Measurements from ENCODE around the gene SMTN. TPM values are rescaled to one million over a fixed set of nuclear protein-coding genes. Genes with fewer than 3 reads are reported as not detected.

Gene SMTN
- total and polyA plus RNA-seq, 9 of the 15 experiments (the other 6 are each of a cell fraction or from before 2014, with no cell fraction given) = 2.5 to 41.1 (median 16.1) TPM

GRCh38 chr22:31122196-31122531 lies 41.0 kb downstream of the SMTN start (continued):
- TF ChIP-seq, protein P1, sequence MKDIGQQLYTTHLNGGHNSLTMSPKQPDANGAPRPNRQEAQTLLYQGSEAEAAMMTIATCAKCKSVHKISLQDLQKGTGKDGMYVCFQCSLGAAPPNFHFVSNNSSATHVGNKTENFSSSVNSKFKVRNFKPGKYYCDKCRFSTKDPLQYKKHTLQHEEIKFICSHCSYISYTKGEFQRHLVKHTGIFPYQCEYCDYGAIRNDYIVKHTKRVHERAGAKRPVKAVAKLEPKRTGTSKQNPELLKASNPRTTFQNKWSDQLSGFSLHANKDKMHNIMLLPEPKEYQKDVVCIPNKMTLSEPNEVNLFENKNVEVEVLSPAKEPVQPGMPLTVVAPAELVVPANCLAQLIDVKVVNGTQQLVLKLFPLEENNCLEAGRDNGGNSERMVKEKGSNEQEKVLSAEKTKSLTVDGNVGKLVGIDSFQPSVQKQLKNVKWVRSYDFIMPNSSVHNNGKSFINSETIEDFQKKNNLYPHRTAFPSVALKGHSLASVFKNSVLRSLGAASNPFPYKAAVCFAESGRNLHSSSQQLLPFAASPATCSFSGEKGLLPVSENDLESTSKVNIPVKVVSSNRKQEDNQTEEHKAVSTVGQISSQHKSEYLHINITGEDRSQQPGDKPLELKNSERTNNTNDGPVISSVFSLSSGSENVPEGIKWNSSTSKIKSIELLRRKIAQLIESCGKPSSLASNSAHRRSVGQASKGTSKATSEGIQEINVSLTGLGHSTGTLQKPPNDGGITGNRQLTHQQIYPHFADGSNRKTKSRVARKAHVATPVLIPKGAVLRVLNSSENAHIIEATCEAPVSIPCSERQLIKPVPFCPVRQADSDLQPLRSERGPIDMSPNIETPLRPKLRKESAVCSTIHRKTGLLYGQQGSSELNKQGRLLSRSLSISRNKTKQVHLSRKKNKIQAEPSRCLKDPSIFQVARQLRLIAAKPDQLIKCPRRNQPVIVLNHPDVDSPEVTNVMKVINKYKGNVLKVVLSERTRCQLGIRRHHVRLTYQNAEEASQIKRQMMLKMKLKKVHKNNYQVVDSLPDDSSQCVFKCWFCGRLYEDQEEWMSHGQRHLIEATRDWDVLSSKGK (CRISPR knock-in tag; IDR thresholded peaks at IDR 0.05) = no peak
- TF ChIP-seq CTBP1 (IDR thresholded peaks at IDR 0.05; ENCODE audit: borderline replicate concordance) = no peak

GRCh38 chr22:31122532-31123291 lies 41.6 kb downstream of the SMTN start, which contains the start of gene INPP5J:
Gene INPP5J (plus strand): TSS chr22:31122966. CDS start chr22:31123015, 49 bp downstream.
- DNase-seq (ENCODE audit: extremely low read depth in 1 of 4, low spot score in 3 of 4) (peak in 1 of 4 experiments; percentile 24), FAIRE-seq (no peak), ATAC-seq (peak; percentile 71)
- Histone ChIP-seq H4K20me1 (replicated peaks; ENCODE audit: control insufficient read depth, insufficient read depth, low read length) (no peaks in the 10 kb centered on the region), H3K9ac (ENCODE audit: insufficient read depth in 1 of 2, low read depth in 2 of 2, low read length in 2 of 2) (peak within 1 kb of the TSS in 1 of 2 experiments; percentile 2; a peak in 3 of 4 replicates), H3K4me3 (peak within 1 kb of the TSS; percentile 8; the same call in 1 of the 2 replicates), H3K9me1 (ENCODE audit: control insufficient read depth, insufficient read depth, low read length) (no peaks in the 10 kb centered on the region), H3K27ac (ENCODE audit: extremely low read depth, low read depth, low read length) (no peak within 1 kb of the TSS), H3K27me3 (ENCODE audit: control insufficient read depth in 2 of 2, insufficient read depth in 2 of 2, low read length in 2 of 2) (no peaks in the 10 kb centered on the region), H3K4me1 (replicated peaks in 1 of 2; ENCODE audit: control insufficient read depth in 2 of 2, insufficient read depth in 2 of 2, low read length in 2 of 2) (peaks cover 29 to 60% of the 10 kb centered on the region in 2 experiments), H3K9me3 (replicated peaks; ENCODE audit: control insufficient read depth, insufficient read depth, low read depth, low read length) (no peaks in the 10 kb centered on the region), H3K4me2 (ENCODE audit: insufficient read depth, low read length) (peak within 1 kb of the TSS; percentile 32), H3K79me2 (ENCODE audit: control insufficient read depth, insufficient read depth, low read length) (no peaks in the 10 kb centered on the region), H2AFZ (ENCODE audit: low read depth, low read length) (peak within 1 kb of the TSS; percentile 66), H3K36me3 (ENCODE audit: control insufficient read depth, insufficient read depth, low read length) (no peaks in the 10 kb centered on the region)
- no TSS peak for BruUV-seq (replicated peaks)
- CTCF ChIA-PET (ENCODE audit: low intra/inter-chr PET ratio) = no interaction called here
- intact Hi-C loops (cut with micrococcal nuclease) = no loop called here
- in situ Hi-C loops (cut with MboI) = no loop called here
- 17% methylated on average over 9 of the region's 10 CpGs for WGBS (ENCODE audit: insufficient coverage, low coverage, missing lambda C conversion rate)
- POLR2A ChIA-PET = interaction anchor here (0.8 kb wide), 1 partner anchor 168 kb away, joined by 3 read pairs; no protein-coding TSS in a partner anchor
- TF ChIP-seq ARID2 (IDR thresholded peaks at IDR 0.05) (no peak), ATF1 (CRISPR knock-in tag; IDR thresholded peaks at IDR 0.05) (no peak), ATF1 (tag; IDR thresholded peaks at IDR 0.05) (peak; percentile 52), CREB1 (IDR thresholded peaks at IDR 0.05) (no peak), CREB1 (CRISPR knock-in tag; IDR thresholded peaks at IDR 0.05) (peak; percentile 47; the same call in 1 of the 2 replicates), CBX1 (IDR thresholded peaks at IDR 0.05; ENCODE audit: low read depth) (no peak)

Data from K562 (cell line).